Activated CD8-positive, alpha-beta memory T cell treated with anti-CD3 and anti-CD28 coated beads, Interleukin-2, amount 50 U/mL, for 1 hour (primary cell): ENCODE data around the gene IQCC.

Source experiments
- DNase-seq: peaks from one replicate; pipeline ENCODE4 v3.0.0-alpha.2; 2020; ENCODE audit errors: extremely low read depth

IQCC gene

DNA sequence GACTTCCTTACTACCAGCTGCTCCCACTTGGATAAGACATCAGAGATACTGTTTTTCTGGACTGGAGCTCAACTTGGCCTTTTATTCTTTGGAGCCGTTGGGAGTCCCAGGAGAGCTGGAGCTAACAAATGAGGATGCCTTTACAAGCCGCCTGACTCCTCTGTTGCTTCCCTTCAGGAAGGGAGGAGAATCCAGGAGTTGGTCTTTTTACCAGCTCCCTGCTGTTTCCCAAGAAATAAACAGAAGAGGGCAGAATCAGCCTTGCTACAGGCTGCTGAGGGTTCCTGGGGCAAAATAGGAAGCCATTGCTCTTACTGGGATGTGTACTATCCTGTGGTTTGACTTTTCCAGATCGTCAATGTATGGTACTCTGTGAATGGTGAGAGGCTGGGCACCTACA, 18.2 kb downstream of the IQCC start:
- DNase-seq, result no peak

- DNase-seq, result no peak
Measured at GRCh38 chr1:32224285-32224684, 18.8 kb downstream of the IQCC start.

- no peak for DNase-seq
Measured at GRCh38 chr1:32228771-32229170, 23.3 kb downstream of the IQCC start.

GRCh38 chr1:32231843-32232432, 26.5 kb downstream of the IQCC start:
- no peak for DNase-seq

GRCh38 chr1:32232558-32233304, 27.3 kb downstream of the IQCC start:
- DNase-seq, result no peak

DNA sequence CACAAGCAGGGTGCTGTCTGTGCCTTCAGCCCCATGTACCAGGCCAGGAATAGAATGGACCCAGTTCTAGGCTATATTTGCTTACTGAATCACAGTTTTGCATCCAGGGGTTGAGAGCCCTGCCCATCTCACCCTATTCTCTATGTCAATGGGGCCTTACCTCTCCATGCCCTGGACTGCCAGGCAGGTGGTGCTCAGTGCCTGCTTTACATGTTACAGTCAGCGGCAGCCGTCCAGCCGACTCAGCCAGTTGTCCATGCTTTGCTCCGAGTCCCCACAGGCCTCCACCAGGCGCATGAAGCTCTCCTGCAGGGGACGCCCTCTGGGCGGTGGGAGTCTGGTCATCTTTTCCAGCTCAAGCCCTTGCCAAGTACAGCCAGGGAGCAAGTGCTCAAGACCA, 29.3 kb downstream of the IQCC start:
- DNase-seq, result no peak

DNA sequence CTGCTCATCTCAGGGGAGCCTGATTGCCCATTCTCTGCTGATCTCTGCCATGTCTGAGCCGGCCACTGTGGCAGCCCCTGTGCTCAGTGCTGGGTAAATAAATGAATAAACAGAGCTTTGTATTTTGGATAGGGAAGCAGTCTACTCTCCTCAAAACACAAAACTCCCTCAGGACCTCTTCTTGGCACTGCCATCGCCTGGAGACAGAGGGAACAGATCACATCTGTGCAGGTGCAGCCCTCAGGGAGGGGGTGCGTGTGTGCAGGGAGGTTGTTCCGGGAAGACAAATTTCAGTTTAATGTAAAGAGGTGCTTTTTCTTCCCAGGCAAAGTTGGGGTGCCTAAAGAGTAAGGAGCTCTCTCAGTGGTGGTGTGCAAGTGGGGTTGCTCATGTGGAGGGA, 33.9 kb downstream of the IQCC start:
- DNase-seq, result no peak

DNA sequence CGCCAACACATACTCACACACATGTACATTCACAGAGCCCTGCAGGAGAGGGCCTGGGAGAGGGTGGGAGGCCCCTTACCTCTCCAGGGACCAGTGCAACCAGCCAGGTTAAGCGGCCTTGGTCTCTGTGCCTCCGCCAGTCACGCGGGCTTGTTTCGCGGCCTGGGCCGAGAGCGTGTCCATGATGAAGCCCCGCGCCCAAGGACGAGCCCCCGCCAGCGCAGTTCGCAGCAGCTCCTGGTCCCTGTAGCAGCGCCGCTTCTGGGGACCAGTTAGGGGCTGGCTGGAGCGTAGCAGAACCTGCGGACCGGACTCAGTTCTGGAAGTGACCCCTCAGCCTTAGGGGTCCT, 34.3 kb downstream of the IQCC start:
- DNase-seq, result no peak

GRCh38 chr1:32240140-32240951, 34.9 kb downstream of the IQCC start:
- no peak for DNase-seq

- no peak for DNase-seq
Measured at GRCh38 chr1:32241001-32241763, 35.7 kb downstream of the IQCC start.

GRCh38 chr1:32242341-32242851, 36.9 kb downstream of the IQCC start:
- DNase-seq, result no peak

- DNase-seq, result no peak
Measured at GRCh38 chr1:32246888-32247273, 41.4 kb downstream of the IQCC start, which contains the start of gene FAM167B. FAM167B (plus strand) TSS chr1:32247222; CDS start chr1:32247422, 200 bp downstream.

DNA sequence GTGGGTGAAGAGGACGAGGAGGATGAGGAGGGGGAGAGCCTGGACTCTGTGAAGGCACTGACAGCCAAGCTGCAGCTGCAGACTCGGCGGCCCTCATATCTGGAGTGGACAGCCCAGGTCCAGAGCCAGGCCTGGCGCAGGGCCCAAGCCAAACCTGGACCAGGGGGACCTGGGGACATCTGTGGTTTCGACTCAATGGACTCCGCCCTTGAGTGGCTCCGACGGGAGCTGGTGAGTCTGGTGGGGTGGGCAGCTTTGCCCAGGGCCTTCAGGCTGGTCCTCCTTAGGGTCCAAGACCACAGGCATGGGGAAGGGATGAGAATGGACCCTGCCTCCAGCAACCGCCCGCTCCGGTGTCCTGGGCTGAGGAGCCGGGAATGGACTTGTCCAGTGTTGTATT, 42.0 kb downstream of the IQCC start:
- no peak for DNase-seq

DNA sequence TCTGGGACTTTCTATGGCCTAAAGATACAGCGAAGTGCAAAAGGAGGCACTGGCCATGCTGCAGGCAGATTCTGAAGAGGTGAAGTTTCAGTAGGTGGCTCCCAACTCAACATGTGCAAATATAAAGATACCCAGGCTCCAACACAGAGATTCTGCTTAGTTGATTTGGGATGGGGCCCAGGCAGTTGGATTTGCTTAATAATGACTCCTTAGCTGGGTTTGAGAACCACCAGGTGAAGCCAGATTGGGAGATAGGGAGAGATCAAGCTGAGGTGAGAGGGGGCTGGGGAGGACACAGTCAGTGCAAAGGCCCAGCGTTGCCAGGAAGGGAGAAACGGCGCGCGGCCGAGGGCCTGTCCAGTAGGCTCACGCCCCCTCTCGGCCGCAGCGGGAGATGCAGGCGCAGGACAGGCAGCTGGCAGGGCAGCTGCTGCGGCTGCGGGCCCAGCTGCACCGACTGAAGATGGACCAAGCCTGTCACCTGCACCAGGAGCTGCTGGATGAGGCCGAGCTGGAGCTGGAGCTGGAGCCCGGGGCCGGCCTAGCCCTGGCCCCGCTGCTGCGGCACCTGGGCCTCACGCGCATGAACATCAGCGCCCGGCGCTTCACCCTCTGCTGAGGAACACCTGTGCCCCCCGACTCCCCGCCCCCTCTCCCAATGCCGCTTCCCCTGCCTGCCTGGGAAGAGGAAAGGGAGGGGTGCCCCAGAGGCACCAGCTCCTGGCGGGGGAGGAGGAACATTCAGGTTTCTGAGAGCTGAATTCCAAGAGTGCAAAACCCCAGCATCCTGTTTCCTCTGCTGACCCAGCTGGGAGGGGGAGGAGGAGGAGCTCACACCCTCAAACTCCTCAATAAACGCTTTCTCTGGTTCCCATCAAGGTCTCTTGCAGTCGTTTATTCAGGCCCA, 42.8 kb downstream of the IQCC start:
- no peak for DNase-seq

- peak; percentile 79 for DNase-seq
Measured at GRCh38 chr1:32249831-32250525, 44.5 kb downstream of the IQCC start.

DNA sequence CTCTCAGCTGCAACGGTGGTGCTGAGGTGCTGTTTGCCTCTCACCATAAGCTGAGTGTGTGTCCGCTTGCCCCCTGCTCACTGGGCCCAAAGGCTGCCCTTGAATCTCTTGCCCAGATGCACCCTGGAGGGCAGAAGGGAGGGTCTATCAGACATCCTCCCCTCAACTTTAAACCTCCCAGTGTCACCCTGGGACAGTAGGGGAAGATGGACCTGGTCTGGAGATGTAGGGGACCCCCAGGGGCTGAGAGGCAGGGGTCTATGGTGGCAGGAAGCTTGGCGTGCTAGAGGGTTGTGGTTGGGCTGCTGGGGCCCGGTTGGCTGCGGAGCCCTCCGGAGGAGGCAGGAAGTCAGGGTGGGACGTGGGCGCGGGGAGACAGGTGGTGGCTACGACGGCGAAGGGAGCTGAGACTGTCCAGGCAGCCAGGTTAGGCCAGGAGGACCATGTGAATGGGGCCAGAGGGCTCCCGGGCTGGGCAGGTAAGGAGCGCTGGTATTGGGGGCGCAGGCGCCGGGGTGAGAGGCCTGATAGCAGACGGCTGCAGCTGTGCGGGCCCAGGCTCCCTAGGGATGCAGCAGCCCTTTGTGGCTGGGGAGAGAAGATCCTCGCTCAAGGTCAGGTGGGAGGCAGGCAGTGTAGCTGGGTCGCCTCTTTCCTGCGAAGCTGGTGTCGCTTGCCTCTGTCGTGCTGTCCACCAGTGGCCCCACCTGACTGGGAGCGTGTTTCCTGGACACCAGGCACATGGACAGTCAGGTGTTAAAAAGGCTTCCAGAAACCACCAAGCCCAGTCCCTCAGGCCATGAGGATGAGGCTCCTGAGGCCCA, 45.6 kb downstream of the IQCC start, which contains the start of gene LCK:
Gene LCK (plus strand): TSS at position 373 of the 824 bp plus-strand sequence. CDS start 23,065 bp downstream, outside the sequence.
- no peak for DNase-seq

DNA sequence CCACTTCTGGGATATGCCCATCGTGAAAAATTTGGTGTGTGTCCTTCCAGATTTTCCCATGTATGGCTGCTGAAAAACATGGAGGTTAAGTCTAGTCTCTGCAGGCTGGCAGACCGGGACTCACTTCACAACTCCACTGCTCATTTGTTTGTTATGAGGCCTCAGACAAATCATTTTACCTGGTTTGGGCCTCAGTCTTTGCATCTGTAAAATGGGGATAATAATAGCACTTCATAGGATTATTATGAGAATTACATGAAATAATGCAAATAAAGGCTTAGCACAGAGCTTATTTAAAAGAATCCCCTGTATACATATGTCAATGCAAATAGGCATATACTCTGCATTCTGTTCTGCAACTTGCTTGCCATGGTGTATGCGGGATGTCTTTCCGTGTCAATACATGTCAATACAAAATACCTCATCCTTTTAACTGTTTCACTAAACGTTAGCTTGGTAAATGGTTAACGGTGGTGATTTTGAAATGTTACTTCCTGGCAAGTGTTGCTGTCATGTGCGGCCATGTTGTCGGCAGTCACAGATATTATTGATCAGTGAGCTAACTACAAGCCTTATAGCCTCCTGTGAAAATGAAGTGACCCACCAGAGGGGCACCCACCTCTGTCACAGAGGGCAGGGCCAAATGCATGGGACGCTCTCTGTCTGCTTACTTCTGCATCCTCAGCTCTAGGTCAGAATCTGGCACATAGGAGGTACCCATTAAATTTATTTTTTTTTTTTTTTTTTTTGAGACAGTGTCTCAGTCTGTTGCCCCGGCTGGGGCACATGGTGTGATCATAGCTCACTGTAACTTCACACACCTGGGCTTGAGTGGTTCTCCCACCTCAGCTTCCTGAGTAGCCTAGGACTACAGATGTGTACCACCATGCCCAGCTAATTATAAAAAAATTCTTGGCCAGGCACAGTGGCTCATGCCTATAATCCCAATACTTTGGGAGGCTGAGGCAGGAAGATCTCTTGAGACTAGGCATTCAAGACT, 49.9 kb downstream of the IQCC start:
- no peak for DNase-seq
